ENCODE measurements around the gene PIWIL4.

- TF ChIP-seq CTCF (IDR thresholded peaks at IDR 0.05) (no peak), POLR2A (IDR thresholded peaks at IDR 0.05) (no peak), EP300 (IDR thresholded peaks at IDR 0.05) (no peak)
Observed at GRCh38 chr11:94536386-94536785, 30.8 kb upstream of the PIWIL4 start.

Measured in tibial nerve (tissue), 4 donors.